Measurements from ENCODE around the gene EIPR1.

Gene EIPR1

GRCh38 chr2:3414133-3414860, 36.7 kb upstream of the EIPR1 start:
- no peak for FAIRE-seq
- TF ChIP-seq POLR2AphosphoS5 (IDR thresholded peaks at IDR 0.05; ENCODE audit: low read depth, low read length) (no peak), TAF1 (IDR thresholded peaks at IDR 0.05; ENCODE audit: borderline replicate concordance, low read depth, low read length) (no peak), POLR2A (IDR thresholded peaks at IDR 0.05; ENCODE audit: low read depth, low read length) (no peak)
- DNase-seq (ENCODE audit: insufficient read length): no peak

- FAIRE-seq (no peak), DNase-seq (ENCODE audit: insufficient read length) (no peak)
- no peak for TF ChIP-seq TAF1 (IDR thresholded peaks at IDR 0.05; ENCODE audit: borderline replicate concordance, low read depth, low read length)
- no peak for TF ChIP-seq POLR2A (IDR thresholded peaks at IDR 0.05; ENCODE audit: low read depth, low read length)
- TF ChIP-seq POLR2AphosphoS5 (IDR thresholded peaks at IDR 0.05; ENCODE audit: low read depth, low read length): no peak
These were observed 36.1 kb upstream of the EIPR1 start for GRCh38 chr2:3413697-3414096.

DNA sequence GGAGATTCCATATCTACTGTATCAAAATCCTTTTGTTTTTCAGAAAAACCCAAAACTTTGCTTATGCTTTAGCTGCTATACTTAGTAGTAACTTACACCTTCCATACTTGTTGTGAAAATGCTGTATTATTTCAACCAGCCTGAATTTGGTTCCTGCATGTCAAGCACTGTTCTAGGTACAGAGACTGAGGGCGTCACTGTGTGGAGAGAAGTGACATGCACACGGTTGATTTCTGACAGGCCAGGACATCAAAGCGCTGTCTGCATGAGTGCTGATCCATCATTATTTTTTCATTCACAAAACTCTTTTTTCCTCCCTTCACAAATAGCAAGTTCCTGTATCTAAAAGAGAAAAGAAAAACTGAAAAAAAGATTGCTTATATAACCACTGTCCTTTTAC, 33.5 kb upstream of the EIPR1 start:
- DNase-seq (ENCODE audit: insufficient read length) (no peak), FAIRE-seq (no peak)
- TF ChIP-seq POLR2AphosphoS5 (IDR thresholded peaks at IDR 0.05; ENCODE audit: low read depth, low read length) (no peak), TAF1 (IDR thresholded peaks at IDR 0.05; ENCODE audit: borderline replicate concordance, low read depth, low read length) (no peak), POLR2A (IDR thresholded peaks at IDR 0.05; ENCODE audit: low read depth, low read length) (no peak)

GRCh38 chr2:3409627-3410170, 32.1 kb upstream of the EIPR1 start:
- TF ChIP-seq POLR2AphosphoS5 (IDR thresholded peaks at IDR 0.05; ENCODE audit: low read depth, low read length) (no peak), POLR2A (IDR thresholded peaks at IDR 0.05; ENCODE audit: low read depth, low read length) (no peak), TAF1 (IDR thresholded peaks at IDR 0.05; ENCODE audit: borderline replicate concordance, low read depth, low read length) (no peak)
- FAIRE-seq (peak; percentile 44), DNase-seq (ENCODE audit: insufficient read length) (no peak)

GRCh38 chr2:3408781-3409180, 31.2 kb upstream of the EIPR1 start:
- TF ChIP-seq TAF1 (IDR thresholded peaks at IDR 0.05; ENCODE audit: borderline replicate concordance, low read depth, low read length) (no peak), POLR2A (IDR thresholded peaks at IDR 0.05; ENCODE audit: low read depth, low read length) (no peak), POLR2AphosphoS5 (IDR thresholded peaks at IDR 0.05; ENCODE audit: low read depth, low read length) (no peak)
- DNase-seq (ENCODE audit: insufficient read length): no peak
- no peak for FAIRE-seq

GRCh38 chr2:3406501-3406900, 28.9 kb upstream of the EIPR1 start:
- DNase-seq (ENCODE audit: insufficient read length) (no peak), FAIRE-seq (no peak)
- TF ChIP-seq POLR2AphosphoS5 (IDR thresholded peaks at IDR 0.05; ENCODE audit: low read depth, low read length) (no peak), POLR2A (IDR thresholded peaks at IDR 0.05; ENCODE audit: low read depth, low read length) (no peak), TAF1 (IDR thresholded peaks at IDR 0.05; ENCODE audit: borderline replicate concordance, low read depth, low read length) (no peak)

DNA sequence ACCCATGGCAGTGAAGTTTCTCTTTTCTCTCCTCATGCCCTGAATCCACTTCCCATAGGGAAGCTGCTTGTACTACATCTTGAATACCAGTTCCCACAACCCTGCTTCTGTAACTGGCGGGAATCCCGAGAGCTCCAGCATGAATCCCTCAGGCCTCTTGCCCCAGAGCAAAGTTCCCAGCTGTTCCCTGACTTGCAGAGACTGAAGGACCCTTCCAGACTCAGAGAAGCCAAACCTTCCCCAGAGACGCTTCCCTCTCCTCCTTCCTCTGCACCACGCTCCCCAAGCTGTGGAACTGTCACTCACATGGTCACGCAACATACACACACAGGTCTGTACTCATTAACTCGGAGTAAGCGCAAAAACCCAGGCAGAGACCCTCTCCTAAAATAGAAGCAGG, 28.3 kb upstream of the EIPR1 start:
- DNase-seq (ENCODE audit: insufficient read length): no peak
- no peak for TF ChIP-seq POLR2A (IDR thresholded peaks at IDR 0.05; ENCODE audit: low read depth, low read length)
- TF ChIP-seq POLR2AphosphoS5 (IDR thresholded peaks at IDR 0.05; ENCODE audit: low read depth, low read length): no peak
- no peak for TF ChIP-seq TAF1 (IDR thresholded peaks at IDR 0.05; ENCODE audit: borderline replicate concordance, low read depth, low read length)
- FAIRE-seq: no peak

DNA sequence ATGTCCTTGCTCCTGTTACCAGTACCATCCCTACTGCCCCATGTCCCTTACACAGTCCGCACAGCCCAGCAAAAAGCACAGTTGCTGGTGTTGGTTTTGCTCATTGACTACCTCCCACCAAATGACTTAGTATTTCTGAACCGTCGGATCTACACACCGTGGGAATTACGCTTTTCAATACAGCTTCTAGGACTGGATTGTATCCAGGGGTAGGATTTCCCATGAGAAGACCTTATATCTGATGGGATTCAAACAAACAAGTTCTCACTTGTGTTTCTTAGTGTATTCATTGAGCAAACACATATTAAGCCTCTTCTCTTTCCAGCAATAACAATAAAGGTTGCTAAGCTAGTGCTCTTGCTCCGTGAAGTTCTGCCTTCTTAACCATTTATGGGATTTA, 27.7 kb upstream of the EIPR1 start:
- DNase-seq (ENCODE audit: insufficient read length): no peak
- no peak for TF ChIP-seq TAF1 (IDR thresholded peaks at IDR 0.05; ENCODE audit: borderline replicate concordance, low read depth, low read length)
- no peak for TF ChIP-seq POLR2AphosphoS5 (IDR thresholded peaks at IDR 0.05; ENCODE audit: low read depth, low read length)
- no peak for TF ChIP-seq POLR2A (IDR thresholded peaks at IDR 0.05; ENCODE audit: low read depth, low read length)
- FAIRE-seq: no peak

DNA sequence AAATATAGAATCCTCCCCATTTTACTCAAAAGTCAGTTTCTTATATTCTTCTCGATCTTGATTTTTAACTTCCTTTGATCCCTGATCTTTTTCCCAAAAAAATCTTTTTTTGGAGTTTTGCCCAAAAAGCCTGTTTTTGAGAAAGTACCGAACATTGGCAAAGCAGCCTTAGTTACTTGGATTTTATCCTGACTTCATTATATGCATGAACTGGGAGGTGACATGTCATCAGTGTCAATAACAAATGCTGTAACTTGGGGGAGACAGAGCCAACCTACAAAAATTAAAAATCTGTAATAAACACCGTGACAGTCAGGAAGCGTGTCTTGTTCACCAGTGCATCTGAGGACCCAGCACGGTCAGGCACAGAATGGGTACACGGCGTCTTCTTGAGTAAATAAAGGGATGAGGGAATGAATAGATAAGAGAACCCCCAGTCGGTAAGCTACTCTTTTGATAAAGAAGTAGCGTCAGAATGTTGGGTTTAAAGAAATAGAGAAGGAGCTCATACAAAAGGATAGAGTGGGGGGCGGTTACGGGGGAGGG, 26.8 kb upstream of the EIPR1 start:
- FAIRE-seq (no peak), DNase-seq (ENCODE audit: insufficient read length) (no peak)
- TF ChIP-seq POLR2A (IDR thresholded peaks at IDR 0.05; ENCODE audit: low read depth, low read length) (no peak), TAF1 (IDR thresholded peaks at IDR 0.05; ENCODE audit: borderline replicate concordance, low read depth, low read length) (no peak), POLR2AphosphoS5 (IDR thresholded peaks at IDR 0.05; ENCODE audit: low read depth, low read length) (no peak)

- DNase-seq (ENCODE audit: insufficient read length) (peak; percentile 44), FAIRE-seq (peak; percentile 33)
- TF ChIP-seq POLR2A (IDR thresholded peaks at IDR 0.05; ENCODE audit: low read depth, low read length) (no peak), POLR2AphosphoS5 (IDR thresholded peaks at IDR 0.05; ENCODE audit: low read depth, low read length) (no peak), TAF1 (IDR thresholded peaks at IDR 0.05; ENCODE audit: borderline replicate concordance, low read depth, low read length) (no peak)
These were observed 26.1 kb upstream of the EIPR1 start for GRCh38 chr2:3403587-3404334.

DNA sequence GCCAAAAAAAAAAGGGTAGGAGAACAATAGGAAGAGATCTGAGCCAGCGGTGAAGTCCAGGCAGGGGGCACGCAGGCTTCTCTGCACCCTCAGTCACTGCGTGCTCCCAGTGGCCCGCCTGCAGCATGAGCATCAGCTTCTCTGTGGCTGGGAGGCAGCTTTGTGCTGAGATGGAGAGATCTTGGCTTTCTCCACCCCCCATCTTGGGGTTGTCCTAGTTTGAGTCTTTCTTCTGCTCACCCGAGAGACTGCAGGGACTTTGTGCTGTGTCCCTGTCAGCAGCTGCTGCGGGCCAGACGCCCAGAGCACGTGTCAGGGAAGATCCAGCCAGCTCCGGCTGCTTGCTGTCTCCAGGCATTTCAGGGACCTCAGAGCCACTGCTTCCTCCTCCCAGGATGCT, 22.2 kb upstream of the EIPR1 start:
- FAIRE-seq (no peak), DNase-seq (ENCODE audit: insufficient read length) (no peak)
- no peak for TF ChIP-seq POLR2A (IDR thresholded peaks at IDR 0.05; ENCODE audit: low read depth, low read length)
- no peak for TF ChIP-seq TAF1 (IDR thresholded peaks at IDR 0.05; ENCODE audit: borderline replicate concordance, low read depth, low read length)
- no peak for TF ChIP-seq POLR2AphosphoS5 (IDR thresholded peaks at IDR 0.05; ENCODE audit: low read depth, low read length)
